IPS DF 6.9 (cell line): ENCODE measurements around the gene TERT.

ENCODE experiments used
- DNase-seq: peaks from one replicate; pipeline ENCODE4 v3.0.0-alpha.2; 2013; ENCODE audit warnings: low read depth, low spot score
- H3K27ac ChIP-seq: one replicate; pipeline ENCODE4 v1.5.1; 2013; ENCODE audit warnings: low read length, control low read depth
- H3K27me3 ChIP-seq: 2 replicates; pipeline ENCODE4 v1.6.1; 2013; ENCODE audit warnings: mild to moderate bottlenecking, low read length; ENCODE audit not compliant: control insufficient read depth, insufficient read depth
- H3K36me3 ChIP-seq: 2 replicates; pipeline ENCODE4 v1.6.1; 2013; ENCODE audit warnings: low read length; ENCODE audit not compliant: control insufficient read depth, insufficient read depth
- H3K4me1 ChIP-seq: 2 replicates; pipeline ENCODE4 v1.6.1; 2013; ENCODE audit warnings: low read length; ENCODE audit not compliant: control insufficient read depth, insufficient read depth
- H3K4me3 ChIP-seq: 2 replicates; pipeline ENCODE4 v1.5.1; 2013; ENCODE audit warnings: mild to moderate bottlenecking, low read length
- H3K9me3 ChIP-seq: 2 replicates; pipeline ENCODE4 v1.6.1; 2013; ENCODE audit warnings: low read length, inconsistent platforms; ENCODE audit not compliant: control insufficient read depth, insufficient read depth
- WGBS: extraction: QIAGEN DNeasy Blood & Tissue Kit; methylation state at CpG from one replicate; pipeline ENCODE4 v1.1.7; 2013; ENCODE audit warnings: mixed read lengths, missing lambda C conversion rate; ENCODE audit not compliant: insufficient read length, insufficient coverage; 5-methylcytosine and 5-hydroxymethylcytosine counted together

Gene TERT

DNA sequence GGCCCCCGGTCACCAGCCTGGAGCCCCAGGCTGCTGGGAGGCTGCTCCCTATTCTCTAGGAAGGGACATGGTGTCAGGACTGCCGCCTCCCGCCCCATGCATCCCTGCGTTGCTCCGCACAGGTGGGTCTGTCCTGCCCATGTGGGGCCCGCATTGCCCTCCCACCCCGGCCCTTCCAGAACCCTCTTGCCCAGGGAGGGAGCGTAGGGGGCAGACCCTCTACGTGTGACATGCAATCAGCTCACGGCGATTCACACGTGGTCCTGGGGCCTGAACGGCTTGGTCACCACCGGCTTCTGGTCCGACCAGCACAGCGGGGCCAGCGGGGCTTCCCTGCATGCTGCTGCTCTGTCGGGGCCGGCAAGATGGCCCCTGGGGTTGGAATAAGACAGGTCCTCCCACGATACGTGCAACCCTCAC lies 84.0 kb downstream of the TERT start:
- no peak overlapping the region for H3K4me3 ChIP-seq
- no peak for DNase-seq
- H3K4me1 ChIP-seq, result no peaks in the 10 kb centered on the region
- no peak overlapping the region for H3K27ac ChIP-seq
- H3K36me3 ChIP-seq, result no peaks in the 10 kb centered on the region; the same call in 1 of the 2 replicates
- no peaks in the 10 kb centered on the region for H3K27me3 ChIP-seq
- WGBS, result no CpG with 5 or more reads among the region's 21 CpGs
- H3K9me3 ChIP-seq, result no peaks in the 10 kb centered on the region

DNA sequence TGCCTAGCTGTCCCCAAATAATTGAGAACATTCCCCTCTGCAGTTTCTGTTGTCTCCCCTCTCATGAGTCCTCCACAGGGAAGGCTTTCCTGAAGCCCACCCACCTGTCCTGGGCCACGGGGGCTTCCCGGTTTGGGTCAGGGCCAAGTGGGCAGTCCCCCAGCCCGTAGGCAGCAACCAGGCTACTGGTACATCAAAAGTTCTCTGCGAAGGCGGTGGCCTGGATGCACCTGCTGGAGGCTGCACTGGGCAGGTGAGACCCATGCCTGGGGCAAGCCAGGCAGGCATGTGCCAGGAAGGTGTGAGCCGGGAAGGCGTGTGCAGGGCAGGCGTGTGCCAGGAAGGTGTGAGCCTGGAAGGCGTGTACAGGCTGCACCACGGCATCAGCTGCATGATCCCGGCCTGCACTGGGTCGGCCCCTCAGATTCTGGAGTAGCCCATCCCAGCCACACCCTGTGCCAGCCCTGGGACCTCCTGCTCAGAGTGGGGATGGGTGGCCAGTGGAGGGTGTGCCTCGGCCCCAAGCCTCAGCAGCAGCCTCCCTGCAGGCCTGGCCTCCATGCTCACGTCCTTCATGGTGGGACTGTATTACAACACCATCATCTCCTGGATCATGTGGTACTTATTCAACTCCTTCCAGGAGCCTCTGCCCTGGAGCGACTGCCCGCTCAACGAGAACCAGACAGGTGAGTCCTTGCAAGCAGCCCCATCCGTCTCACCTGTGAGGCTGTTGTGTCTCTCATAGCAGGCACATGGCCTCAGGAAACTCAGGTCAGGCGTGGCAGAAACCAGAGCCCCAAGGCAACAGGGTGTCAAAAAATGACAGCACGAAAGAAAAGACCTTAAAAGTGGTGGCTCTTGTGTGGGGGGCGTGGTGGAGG lies 84.7 kb downstream of the TERT start:
- no peak for DNase-seq
- WGBS, result no CpG with 5 or more reads among the region's 21 CpGs

DNA sequence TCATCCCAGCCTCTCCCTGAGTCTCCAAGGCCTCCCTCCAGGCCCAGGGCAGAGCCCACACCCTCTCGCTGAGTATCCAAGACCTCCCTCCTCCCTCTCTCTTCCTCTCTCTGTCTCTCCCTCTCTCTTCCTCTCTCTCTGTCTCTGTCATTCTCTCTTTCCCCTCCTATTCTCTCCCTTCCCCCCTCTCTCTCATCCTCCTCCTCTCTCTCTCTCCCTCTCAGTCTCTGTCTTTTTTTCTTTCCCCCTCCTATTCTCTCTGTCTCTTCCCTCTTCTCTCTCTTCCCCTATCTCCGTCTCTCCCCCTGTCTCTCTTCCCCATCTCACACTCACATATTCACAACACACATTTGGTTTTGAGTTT lies 85.4 kb downstream of the TERT start:
- H3K9me3 ChIP-seq, result no peaks in the 10 kb centered on the region
- H3K4me1 ChIP-seq, result no peaks in the 10 kb centered on the region
- H3K27me3 ChIP-seq, result no peaks in the 10 kb centered on the region
- H3K4me3 ChIP-seq, result no peak overlapping the region
- no peak overlapping the region for H3K27ac ChIP-seq
- no peaks in the 10 kb centered on the region; the same call in 1 of the 2 replicates for H3K36me3 ChIP-seq
- DNase-seq, result no peak
- WGBS, result 100% methylated on average over 1 of the region's 2 CpGs

More for the DNA sequence above, 84.7 kb downstream of the TERT start:
- Histone ChIP-seq H3K4me3 (no peak overlapping the region), H3K36me3 (no peaks in the 10 kb centered on the region; the same call in 1 of the 2 replicates), H3K4me1 (no peaks in the 10 kb centered on the region), H3K27ac (no peak overlapping the region), H3K9me3 (no peaks in the 10 kb centered on the region), H3K27me3 (no peaks in the 10 kb centered on the region)

DNA sequence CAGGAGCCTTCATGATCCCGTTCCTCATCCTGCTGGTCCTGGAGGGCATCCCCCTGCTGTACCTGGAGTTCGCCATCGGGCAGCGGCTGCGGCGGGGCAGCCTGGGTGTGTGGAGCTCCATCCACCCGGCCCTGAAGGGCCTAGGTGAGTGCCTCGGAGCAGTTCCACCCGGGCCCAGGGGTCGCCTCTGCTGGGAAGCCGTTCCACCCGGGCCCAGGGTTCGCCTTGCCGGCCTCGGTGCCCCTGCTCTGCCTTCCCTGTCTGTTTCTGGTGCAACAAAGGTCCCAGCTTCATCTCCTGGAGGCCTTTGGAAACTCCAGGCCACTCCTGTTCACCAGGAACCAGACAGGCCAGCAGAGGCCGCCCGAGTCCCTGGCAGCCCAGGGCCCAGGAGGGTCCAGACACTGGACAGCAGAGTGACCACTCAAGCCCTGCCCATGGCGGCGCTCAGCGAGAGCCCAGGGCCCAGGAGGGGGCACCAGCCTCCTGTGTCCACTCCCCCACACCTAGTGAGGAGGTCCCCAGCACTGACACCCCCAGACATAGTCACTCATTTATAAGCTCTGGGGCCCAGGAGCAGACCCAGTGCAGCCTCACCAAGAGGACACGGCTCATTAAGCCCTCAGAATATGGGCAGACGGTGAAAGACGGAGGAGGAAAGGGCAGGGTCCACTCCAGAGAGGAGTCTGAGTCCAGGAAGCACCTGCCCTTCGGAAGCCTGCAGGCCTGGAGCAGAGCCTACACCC lies 86.0 kb downstream of the TERT start:
- no peak overlapping the region for H3K27ac ChIP-seq
- H3K4me3 ChIP-seq, result no peak overlapping the region
- H3K36me3 ChIP-seq, result no peaks in the 10 kb centered on the region; the same call in 1 of the 2 replicates
- no CpG with 5 or more reads among the region's 24 CpGs for WGBS
- no peaks in the 10 kb centered on the region for H3K27me3 ChIP-seq
- H3K4me1 ChIP-seq, result no peaks in the 10 kb centered on the region; the same call in 1 of the 2 replicates
- no peaks in the 10 kb centered on the region for H3K9me3 ChIP-seq
- DNase-seq, result no peak

DNA sequence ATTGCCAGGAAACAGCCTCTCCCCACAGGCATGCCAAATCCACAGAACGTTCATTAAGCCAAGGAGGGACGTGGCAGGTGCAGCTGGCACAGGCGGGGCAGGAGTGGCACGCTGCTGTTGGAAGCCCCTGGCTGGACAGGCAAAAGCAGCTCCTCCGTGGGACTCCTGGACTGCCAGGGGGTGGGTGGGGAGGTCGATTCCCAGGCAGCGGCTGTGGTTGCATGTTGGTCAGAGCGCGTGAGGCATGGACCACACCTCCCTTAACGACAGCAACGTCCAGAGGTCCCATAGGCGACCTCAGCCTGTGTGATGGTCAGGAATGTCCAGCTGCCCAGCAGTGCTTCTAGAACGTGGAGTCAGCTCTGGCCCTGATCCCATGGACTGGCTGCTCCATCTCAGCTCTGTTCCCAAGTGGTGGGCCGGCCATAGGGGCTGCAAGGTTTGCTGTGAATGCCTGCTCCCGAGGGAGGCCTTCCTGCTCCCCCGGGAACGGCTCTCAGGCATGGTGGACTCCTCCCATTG lies 86.6 kb downstream of the TERT start:
- no peak overlapping the region for H3K4me3 ChIP-seq
- H3K27me3 ChIP-seq, result no peaks in the 10 kb centered on the region
- H3K36me3 ChIP-seq, result no peaks in the 10 kb centered on the region; the same call in 1 of the 2 replicates
- H3K9me3 ChIP-seq, result no peaks in the 10 kb centered on the region
- no peaks in the 10 kb centered on the region; the same call in 1 of the 2 replicates for H3K4me1 ChIP-seq
- WGBS, result no CpG with 5 or more reads among the region's 17 CpGs
- no peak for DNase-seq
- no peak overlapping the region for H3K27ac ChIP-seq

DNA sequence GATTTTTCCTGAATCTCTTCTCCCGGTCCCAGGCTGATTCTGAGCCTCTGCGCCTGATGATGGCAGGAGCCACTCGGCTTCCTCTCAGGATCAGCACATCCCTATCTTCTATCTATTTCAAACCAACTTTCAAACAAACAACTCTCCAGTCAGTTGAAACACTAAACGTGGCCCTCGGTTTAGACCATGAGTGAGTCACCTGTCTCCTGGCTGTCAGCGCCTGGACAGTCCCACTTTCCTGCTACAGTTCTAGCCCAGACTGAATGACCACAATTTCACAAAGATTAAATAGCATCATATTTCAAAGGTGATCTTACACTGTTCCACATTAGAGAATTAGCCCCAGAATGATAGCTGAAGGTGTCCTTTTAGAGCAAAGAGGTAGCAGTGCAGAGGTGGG lies 87.3 kb downstream of the TERT start:
- Histone ChIP-seq H3K27me3 (no peaks in the 10 kb centered on the region), H3K4me1 (no peaks in the 10 kb centered on the region; the same call in 1 of the 2 replicates), H3K36me3 (no peaks in the 10 kb centered on the region), H3K9me3 (no peaks in the 10 kb centered on the region), H3K4me3 (no peak overlapping the region), H3K27ac (no peak overlapping the region)
- no CpG with 5 or more reads among the region's 6 CpGs for WGBS
- DNase-seq, result no peak

DNA sequence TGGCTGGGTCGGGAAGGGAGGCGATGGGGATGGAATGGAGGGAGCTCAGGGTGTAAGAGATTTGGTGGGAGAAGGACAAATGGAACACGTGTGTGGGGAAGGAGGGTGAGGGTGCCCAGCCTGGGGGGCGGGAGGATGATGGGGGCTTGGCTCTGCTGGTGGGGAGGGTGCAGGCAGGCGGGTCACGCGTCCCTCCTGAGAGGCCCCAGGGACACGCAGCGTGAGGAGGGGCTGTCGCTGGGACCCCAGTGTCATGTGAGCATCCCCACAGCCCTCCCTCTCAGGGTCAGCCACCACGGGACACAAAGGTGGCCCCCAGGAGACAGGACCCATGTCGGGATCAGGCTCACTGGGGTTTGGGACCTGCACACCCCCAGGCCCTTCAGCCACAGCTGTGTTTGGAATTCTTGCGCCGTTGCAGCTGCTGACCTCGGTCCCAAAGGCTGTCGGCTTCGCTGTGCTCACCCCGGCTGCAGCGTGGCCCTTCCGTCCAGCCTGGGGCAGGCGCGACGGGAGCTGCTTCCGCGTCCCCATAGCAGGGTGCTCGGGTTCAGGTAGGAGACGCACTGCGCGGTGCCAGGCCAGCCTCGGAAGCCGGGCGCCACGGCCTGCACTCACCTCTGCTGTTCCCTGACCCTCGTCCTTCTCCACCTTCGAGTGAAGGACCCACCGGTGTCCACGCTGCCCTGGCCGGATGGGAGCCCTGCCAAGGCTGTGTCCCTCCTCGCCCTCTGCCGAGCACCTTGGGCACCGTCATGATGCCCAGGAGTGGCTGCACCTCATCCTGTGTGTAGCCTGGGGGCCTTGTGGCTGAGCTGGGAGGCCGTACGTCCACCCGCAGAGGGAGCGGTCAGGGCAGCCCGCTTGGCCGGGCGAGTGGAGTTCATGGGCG lies 88.1 kb downstream of the TERT start:
- Histone ChIP-seq H3K27ac (no peak overlapping the region), H3K9me3 (no peaks in the 10 kb centered on the region), H3K36me3 (no peaks in the 10 kb centered on the region), H3K4me1 (no peaks in the 10 kb centered on the region; the same call in 1 of the 2 replicates), H3K27me3 (no peaks in the 10 kb centered on the region), H3K4me3 (no peak overlapping the region)
- no peak for DNase-seq
- no CpG with 5 or more reads among the region's 49 CpGs for WGBS

DNA sequence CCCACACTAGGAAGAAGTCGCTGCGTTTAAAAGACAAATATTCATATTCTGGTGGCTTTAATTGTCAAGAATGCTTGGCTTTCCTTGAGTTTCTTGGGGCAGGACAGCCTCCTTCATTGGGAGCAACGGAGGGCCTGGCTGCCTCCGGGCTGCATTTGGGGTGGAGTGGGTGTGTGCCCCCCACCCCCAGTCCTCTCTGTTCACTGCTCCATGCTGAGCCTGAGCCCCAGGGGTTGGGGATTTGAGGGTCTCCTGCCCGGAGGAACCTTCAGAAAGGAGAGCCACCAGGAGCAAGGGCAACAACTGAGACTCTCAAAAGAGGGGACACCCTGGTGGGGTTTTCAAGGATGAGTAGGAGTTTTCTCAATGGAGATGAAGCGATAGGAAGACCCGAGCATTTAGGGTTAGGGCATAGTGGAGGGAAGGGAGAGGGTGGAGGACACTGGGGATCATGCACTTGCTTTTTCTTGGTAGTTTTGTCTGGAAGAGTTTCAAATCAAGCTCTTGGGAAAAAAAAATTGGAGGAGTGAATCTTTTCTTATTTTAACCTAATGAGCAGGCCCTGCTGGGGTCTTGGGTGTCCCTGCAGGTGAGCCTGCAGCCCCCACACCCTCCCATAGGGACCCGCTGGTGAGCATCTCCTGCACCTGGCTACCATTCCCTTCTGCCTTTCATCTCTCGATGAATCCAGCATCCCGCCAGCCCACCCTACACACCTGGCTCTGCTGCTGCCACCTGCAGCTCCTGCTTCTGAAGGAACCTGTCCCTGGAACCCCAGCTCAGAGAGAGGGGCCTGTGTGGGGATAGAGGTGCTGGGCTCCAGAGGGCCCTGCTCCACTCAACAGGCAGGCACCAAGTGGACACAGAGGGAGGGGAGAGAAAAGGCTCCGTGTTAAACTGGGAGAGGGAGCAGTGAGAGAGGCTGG lies 89.3 kb downstream of the TERT start:
- Histone ChIP-seq H3K4me3 (no peak overlapping the region), H3K9me3 (no peaks in the 10 kb centered on the region), H3K27me3 (no peaks in the 10 kb centered on the region), H3K36me3 (no peaks in the 10 kb centered on the region), H3K4me1 (no peaks in the 10 kb centered on the region; the same call in 1 of the 2 replicates), H3K27ac (no peak overlapping the region)
- no peak for DNase-seq
- no CpG with 5 or more reads among the region's 11 CpGs for WGBS

DNA sequence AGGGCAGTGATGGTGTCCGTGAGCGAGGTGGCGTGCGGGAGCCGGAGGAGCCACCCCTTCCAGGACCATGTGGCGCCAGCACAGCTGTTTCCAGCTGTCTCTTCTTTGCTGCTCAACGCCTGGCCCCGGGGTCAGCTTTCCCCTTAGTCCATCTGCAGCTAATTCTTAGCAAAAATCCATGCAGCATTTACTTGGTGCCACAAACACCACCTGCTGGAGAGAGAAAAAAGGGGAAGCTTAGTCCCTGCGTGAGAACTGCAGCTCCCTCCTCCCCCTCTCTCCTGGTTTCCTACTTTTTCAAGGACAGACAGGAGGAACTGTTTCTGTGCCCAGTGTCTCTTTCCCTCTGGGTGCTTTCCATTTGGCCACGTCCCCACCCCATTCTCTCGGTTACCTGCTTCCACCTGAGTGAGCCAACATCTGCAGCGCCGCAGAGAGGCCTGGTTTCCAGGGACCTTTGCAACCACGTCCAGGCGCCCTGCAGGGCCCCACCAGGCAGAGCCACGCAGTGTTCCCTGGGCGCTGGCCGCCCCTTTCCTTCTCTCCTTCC lies 90.1 kb downstream of the TERT start:
- DNase-seq, result no peak
- no peak overlapping the region for H3K4me3 ChIP-seq
- no peaks in the 10 kb centered on the region for H3K36me3 ChIP-seq
- H3K27ac ChIP-seq, result no peak overlapping the region
- no peaks in the 10 kb centered on the region for H3K9me3 ChIP-seq
- no CpG with 5 or more reads among the region's 18 CpGs for WGBS
- no peaks in the 10 kb centered on the region for H3K27me3 ChIP-seq
- H3K4me1 ChIP-seq, result no peaks in the 10 kb centered on the region; the same call in 1 of the 2 replicates
